ENCODE results near the gene HAUS3. TPM values are rescaled to one million over a fixed set of nuclear protein-coding genes. Genes with fewer than 3 reads are reported as not detected.

Gene HAUS3

GRCh38 chr4:2178986-2179385, 62.9 kb downstream of the HAUS3 start:
- no peaks in the 10 kb centered on the region for H3K36me3 ChIP-seq (ENCODE audit: insufficient read depth, low read length)
- no peaks in the 10 kb centered on the region for H3K4me1 ChIP-seq (ENCODE audit: control insufficient read depth, insufficient read depth, low read length)
- no peaks in the 10 kb centered on the region for H3K9me3 ChIP-seq (replicated peaks; ENCODE audit: low read length)
- H3K4me3 ChIP-seq (ENCODE audit: low read length) = no peak overlapping the region
- no peaks in the 10 kb centered on the region for H3K27me3 ChIP-seq (ENCODE audit: control insufficient read depth, insufficient read depth, low read length)
- H3K4me2 ChIP-seq (ENCODE audit: low read length) = no peak overlapping the region
- no peak overlapping the region for H3K9ac ChIP-seq (ENCODE audit: low read depth, low read length)

Small RNA genes within 50 kb of the gene (small RNA-seq; reads per million reads assigned to genes)
- not detected for gene COX6B1P5

Data from skeletal muscle satellite cell (primary cell).